HL-60 (cell line): ENCODE data around the gene EFCC1.
A peak's percentile ranks its signal among the peaks of the same experiment; 100 is the strongest.

Experiments used
- DNase-seq, 2 experiments: peaks; one replicate each; pipeline ENCODE4 v3.0.0-alpha.2; 2010 to 2020; ENCODE audit warnings: low read depth in 1 of 2, low spot score in 1 of 2
- H3K27ac ChIP-seq: fragments of 250-450 bp; sonication (Bioruptor Pico); replicated peaks from 2 replicates; pipeline ENCODE4 v1.5.1; 2020; ENCODE audit warnings: mild to moderate bottlenecking, moderate library complexity
- H3K27me3 ChIP-seq: fragments of 250-450 bp; sonication (Bioruptor Pico); 2 replicates; pipeline ENCODE4 v1.5.1; 2021; ENCODE audit warnings: mild to moderate bottlenecking, moderate library complexity; ENCODE audit not compliant: insufficient read depth, poor library complexity, severe bottlenecking
- H3K4me3 ChIP-seq: replicated peaks from 2 replicates; pipeline ENCODE4 v1.5.1; 2011; ENCODE audit warnings: mild to moderate bottlenecking, control low read depth, low read length; ENCODE audit not compliant: insufficient read depth
- GABPA ChIP-seq: IDR thresholded peaks from 2 replicates; pipeline ENCODE4 v1.6.1; 2012; ENCODE audit warnings: low read depth
- POLR2AphosphoS5 ChIP-seq: IDR thresholded peaks from 2 replicates; pipeline ENCODE4 v1.6.1; 2012; ENCODE audit warnings: low read depth
- SPI1 ChIP-seq: IDR thresholded peaks from 2 replicates; pipeline ENCODE4 v1.6.1; 2012; ENCODE audit warnings: low read depth, mild to moderate bottlenecking, borderline replicate concordance
- TF ChIP-seq, protein P1 (sequence below): IDR thresholded peaks from 2 replicates; pipeline ENCODE4 v1.6.1; 2012; ENCODE audit warnings: low read depth; ENCODE audit not compliant: insufficient replicate concordance
- TF ChIP-seq, protein P2 (sequence below): IDR thresholded peaks from one replicate; pipeline ENCODE4 v1.5.1; 2011; ENCODE audit warnings: low read length, control low read depth, inconsistent platforms; ENCODE audit not compliant: insufficient read depth

EFCC1 gene

DNA sequence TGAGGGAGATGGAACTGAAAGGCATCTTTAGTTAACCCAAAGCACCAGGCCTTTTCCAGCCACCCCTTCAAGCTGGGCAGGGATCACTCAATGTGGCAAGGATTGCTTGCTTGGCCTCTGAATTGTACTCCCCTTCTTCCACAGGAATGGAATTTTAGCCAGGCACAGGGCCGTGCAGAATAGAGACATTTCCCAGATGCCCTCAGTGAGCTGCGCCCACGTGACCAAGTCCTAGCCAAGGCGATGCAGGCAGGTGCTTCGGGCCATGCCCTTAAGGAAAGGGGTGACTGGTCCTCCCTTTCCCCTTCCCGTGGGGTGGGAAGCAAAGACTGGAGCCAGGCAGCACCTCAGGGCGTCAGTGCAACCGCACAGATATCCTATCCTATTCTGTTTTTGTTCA lies 77.4 kb downstream of the EFCC1 start:
- H3K27me3 ChIP-seq = no peaks in the 10 kb centered on the region
- TF ChIP-seq SPI1 (no peak), POLR2AphosphoS5 (no peak), GABPA (no peak)
- TF ChIP-seq, protein P1, sequence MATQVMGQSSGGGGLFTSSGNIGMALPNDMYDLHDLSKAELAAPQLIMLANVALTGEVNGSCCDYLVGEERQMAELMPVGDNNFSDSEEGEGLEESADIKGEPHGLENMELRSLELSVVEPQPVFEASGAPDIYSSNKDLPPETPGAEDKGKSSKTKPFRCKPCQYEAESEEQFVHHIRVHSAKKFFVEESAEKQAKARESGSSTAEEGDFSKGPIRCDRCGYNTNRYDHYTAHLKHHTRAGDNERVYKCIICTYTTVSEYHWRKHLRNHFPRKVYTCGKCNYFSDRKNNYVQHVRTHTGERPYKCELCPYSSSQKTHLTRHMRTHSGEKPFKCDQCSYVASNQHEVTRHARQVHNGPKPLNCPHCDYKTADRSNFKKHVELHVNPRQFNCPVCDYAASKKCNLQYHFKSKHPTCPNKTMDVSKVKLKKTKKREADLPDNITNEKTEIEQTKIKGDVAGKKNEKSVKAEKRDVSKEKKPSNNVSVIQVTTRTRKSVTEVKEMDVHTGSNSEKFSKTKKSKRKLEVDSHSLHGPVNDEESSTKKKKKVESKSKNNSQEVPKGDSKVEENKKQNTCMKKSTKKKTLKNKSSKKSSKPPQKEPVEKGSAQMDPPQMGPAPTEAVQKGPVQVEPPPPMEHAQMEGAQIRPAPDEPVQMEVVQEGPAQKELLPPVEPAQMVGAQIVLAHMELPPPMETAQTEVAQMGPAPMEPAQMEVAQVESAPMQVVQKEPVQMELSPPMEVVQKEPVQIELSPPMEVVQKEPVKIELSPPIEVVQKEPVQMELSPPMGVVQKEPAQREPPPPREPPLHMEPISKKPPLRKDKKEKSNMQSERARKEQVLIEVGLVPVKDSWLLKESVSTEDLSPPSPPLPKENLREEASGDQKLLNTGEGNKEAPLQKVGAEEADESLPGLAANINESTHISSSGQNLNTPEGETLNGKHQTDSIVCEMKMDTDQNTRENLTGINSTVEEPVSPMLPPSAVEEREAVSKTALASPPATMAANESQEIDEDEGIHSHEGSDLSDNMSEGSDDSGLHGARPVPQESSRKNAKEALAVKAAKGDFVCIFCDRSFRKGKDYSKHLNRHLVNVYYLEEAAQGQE = no peak
- TF ChIP-seq, protein P2, sequence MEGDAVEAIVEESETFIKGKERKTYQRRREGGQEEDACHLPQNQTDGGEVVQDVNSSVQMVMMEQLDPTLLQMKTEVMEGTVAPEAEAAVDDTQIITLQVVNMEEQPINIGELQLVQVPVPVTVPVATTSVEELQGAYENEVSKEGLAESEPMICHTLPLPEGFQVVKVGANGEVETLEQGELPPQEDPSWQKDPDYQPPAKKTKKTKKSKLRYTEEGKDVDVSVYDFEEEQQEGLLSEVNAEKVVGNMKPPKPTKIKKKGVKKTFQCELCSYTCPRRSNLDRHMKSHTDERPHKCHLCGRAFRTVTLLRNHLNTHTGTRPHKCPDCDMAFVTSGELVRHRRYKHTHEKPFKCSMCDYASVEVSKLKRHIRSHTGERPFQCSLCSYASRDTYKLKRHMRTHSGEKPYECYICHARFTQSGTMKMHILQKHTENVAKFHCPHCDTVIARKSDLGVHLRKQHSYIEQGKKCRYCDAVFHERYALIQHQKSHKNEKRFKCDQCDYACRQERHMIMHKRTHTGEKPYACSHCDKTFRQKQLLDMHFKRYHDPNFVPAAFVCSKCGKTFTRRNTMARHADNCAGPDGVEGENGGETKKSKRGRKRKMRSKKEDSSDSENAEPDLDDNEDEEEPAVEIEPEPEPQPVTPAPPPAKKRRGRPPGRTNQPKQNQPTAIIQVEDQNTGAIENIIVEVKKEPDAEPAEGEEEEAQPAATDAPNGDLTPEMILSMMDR = no peak
- no peak for DNase-seq
- no peak overlapping the region for H3K27ac ChIP-seq
- H3K4me3 ChIP-seq = no peak overlapping the region

DNA sequence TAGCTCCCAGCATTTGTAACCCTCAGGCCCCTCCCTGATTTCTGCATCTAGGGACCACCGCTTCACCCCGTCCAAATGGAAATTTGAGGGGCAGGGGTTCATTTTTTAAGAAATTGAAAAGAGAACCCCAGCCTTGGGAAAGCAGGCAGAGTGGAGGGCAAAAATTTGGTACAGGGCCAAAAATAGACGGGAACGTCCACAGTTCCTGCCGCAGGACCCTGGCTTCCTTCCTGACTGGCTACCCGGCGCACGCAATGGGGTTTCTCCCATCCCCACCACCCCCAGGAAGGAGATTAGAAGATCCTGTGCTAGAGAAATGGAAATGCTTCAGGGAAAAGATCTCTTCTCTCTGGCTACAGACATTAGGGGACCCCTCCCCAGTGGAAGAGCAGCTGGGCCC lies 80.4 kb downstream of the EFCC1 start:
- no peak for DNase-seq
- no peak for TF ChIP-seq GABPA
- TF ChIP-seq, protein P2 = no peak
- TF ChIP-seq SPI1 = no peak
- TF ChIP-seq POLR2AphosphoS5 = no peak
- TF ChIP-seq, protein P1 = no peak
- no peak overlapping the region for H3K4me3 ChIP-seq
- no peaks in the 10 kb centered on the region for H3K27me3 ChIP-seq
- H3K27ac ChIP-seq = no peak overlapping the region

DNA sequence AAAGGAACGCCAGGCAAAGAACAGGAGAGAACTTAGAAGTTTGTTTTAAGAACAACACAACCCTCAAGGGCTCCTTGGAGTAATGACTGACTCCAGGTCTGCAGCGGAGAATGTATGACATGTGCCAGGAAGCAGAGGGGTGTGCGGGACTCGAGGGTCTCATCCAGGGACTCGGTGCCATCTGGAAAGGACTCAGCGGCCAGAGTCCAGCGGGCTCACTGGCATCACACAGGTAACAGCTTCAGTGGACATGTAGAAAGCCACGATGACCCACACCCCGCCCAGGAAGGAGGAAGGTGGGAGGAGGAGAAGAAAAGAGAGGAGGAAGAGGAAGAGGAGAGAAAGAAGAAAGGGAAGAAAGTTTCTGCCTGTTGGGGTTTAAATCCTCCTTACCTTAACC lies 80.9 kb downstream of the EFCC1 start:
- H3K27me3 ChIP-seq = no peaks in the 10 kb centered on the region
- peak in 1 of 2 experiments; percentile 10 for DNase-seq
- TF ChIP-seq SPI1 = no peak
- TF ChIP-seq, protein P1 = no peak
- no peak for TF ChIP-seq POLR2AphosphoS5
- TF ChIP-seq GABPA = no peak
- TF ChIP-seq, protein P2 = no peak
- no peak overlapping the region for H3K4me3 ChIP-seq
- no peak overlapping the region for H3K27ac ChIP-seq
